Measurements from ENCODE around the gene MLIP. TPM values are rescaled to one million over a fixed set of nuclear protein-coding genes. Genes with fewer than 3 reads are reported as not detected.
"Not testable (repeated sequence)": the region's sequence is repeated elsewhere in the genome, so short reads cannot be mapped to it uniquely, and the experiment has no call there.

Gene MLIP
- total RNA-seq, 2 donors from 2014 or later, result 234 to 248 TPM

- ATAC-seq (no peak), DNase-seq (no peak)
- intact Hi-C loops (cut with DNase I), result no loop called here
These were observed 23.7 kb downstream of the MLIP start for GRCh38 chr6:54134935-54135334.

GRCh38 chr6:54135665-54136369, 24.6 kb downstream of the MLIP start:
- intact Hi-C loops (cut with DNase I), result no loop called here
- peak; percentile 41 to 72 for ATAC-seq
- no peak for DNase-seq

DNA sequence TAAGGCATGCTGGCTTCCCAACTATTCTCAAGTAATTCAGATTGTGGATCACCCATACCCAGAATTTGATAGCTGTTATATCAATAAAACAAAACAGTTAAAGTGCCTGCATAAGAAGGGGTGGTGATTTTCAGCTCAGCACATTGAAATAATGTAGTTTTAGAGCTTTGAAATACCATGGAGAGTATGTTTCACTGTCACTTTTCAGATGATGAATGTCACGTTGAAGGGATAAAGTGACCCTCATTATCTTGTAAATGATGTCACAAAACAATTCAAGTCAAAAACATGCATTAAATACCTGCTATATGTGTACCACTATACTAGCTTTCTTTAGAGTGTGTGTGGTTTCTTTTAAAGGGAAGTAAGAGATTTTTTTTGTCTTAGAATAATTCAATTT, 27.6 kb downstream of the MLIP start:
- ATAC-seq (no peak), DNase-seq (no peak)
- intact Hi-C loops (cut with DNase I), result no loop called here

DNA sequence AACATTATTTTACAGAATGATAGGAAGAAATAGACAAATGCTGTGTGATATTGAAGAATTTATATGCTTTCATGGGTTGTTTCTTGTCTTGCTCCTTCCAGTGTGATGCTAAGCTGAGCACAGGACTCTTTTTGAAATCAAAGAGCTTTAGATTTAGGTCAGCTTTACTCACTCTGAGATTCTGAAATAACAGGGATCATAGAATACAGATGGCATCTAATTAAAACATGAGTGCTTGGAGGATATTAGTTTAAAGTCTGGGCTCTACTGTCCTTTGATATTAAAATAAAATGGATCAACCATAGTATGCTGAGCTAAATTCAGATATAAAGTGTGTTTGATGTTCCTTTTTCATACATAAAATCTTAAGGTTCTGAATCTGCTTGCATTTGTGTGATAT, 29.6 kb downstream of the MLIP start:
- intact Hi-C loops (cut with DNase I), result no loop called here
- ATAC-seq (no peak), DNase-seq (no peak)

DNA sequence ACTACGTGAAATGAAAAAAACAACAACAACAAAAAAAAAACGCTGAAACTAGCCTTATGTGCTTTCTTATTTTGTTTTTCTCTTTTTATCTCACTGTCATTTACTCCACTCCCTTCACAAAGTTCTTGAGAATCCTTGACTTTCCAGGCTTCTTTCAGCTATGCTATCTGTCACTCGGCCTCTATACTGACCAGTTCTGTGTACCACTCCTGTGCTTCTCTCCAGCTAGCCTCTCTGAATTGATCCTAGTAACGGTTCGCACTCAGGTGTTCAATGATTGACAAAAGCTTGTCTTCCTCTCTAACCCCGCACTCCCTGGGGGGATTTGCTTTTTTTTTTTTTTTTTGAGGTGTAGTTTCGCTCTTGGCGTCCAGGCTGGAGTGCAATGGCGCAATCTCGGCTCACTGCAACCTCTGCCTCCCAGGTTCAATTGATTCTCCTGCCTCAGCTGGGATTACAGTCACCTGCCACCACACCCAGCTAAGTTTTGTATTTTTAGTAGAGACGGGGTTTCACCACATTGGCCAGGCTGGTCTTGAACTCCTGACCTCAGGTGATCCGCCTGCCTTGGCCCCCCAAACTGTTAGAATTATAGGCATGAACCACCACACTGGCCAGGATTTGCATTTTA, 31.8 kb downstream of the MLIP start:
- intact Hi-C loops (cut with DNase I), result no loop called here
- ATAC-seq (no peak), DNase-seq (no peak)

DNA sequence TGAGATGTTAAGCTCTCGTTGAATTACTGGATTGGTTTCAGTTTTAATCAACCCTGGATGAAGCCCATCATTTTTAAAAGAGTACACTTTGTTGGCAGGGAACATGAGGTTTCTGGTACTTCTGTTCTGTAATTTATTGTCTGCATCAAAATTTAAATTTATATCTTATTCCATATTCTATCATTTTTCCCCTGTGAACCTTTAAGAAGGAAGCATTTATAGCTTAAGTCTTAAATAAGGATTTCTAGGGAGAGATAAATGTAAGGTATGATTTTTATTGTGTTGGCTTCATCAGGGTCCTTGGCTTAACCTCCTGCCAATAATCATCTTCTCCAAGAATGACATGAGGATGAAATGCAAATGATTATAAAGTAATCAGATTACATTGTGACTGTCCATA, 40.6 kb downstream of the MLIP start:
- ATAC-seq (no peak), DNase-seq (no peak)
- intact Hi-C loops (cut with DNase I), result no loop called here

DNA sequence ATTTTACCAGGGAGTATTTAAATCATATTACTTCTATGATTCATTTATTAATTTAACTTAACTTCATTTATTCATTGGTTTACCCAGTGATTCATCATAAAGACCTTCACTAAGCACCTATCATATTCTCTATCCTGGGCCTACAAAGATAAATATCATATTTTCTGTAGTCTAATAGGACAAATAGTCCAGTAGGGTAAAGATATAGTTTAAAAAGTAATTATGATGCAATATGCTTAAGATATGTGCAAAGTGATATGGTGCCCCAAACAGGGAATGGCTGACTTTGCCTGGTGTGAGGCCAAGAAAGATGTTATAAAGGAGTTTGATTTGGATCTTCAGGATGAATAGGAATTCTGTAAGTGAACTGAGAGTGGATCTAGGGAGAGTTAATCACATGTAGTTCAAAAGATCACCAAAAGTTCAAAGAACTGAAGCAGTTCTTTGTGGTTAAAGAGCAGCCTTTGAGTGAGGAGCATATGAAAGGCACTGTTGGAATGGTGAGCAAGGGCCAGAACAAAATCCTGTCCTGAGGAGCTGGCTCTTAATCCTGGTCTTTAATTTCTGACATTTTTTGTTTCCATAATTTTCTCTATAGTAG, 45.5 kb downstream of the MLIP start:
- intact Hi-C loops (cut with DNase I), result no loop called here
- DNase-seq (no peak), ATAC-seq (no peak)

DNA sequence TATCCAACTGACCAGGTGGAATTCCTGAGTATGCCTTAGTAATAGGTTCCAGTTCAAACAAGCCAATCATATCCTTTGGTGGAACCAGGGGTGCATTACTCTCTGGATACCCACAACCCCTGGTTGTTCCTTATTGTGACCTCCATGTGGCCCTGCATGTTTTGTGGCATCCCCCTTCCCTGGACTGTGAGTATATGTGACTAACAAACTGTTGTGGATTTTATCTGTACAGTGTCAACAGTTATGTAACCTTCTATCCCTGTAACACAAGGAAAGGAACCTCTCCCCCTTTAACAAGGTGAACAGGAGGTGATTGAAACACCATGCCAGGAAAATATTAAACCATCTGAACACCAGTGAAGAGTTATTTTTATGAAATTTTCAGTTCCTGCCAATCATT, 46.2 kb downstream of the MLIP start:
- ATAC-seq, result no peak
- intact Hi-C loops (cut with DNase I), result no loop called here
- no peak for DNase-seq

DNA sequence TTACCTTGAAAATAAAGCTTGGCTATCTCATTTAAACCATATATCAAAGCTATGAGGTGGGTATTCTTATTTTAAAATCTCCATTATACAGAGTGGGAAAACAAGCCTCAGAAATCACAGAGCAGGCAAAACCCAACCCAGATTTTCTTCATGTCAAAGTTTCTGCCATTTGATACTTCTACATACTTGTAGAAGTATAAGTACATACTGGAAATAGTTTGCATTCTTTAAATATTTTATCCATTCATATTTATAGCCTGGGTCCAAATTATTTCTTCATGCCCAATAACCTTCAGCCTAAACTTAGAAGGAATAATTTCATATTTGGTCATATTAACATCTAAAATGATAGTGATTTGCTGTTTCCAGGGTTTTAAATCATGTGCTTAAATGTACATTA, 61.8 kb downstream of the MLIP start:
- ATAC-seq (no peak), DNase-seq (no peak)
- intact Hi-C loops (cut with DNase I), result no loop called here

DNA sequence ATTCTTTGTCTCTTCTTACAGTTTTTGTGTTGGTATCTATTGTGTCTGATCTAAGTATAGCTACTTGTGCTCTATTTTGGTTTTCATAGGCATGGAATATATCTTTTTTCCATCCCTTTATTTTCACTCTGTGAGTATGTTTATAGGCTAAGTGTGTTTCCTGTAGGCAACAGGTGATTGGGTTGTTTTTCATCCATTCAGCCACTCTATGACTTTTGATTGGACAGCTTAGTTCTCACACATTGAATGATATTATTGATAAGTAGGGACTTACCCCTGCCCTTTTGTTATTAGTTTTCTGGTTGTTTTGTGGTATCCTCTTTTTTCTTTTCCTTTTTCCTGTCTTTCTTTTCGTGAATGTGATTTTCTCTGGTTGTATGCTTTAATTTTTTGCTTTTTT, 67.9 kb downstream of the MLIP start:
- DNase-seq (no peak), ATAC-seq (no peak)
- intact Hi-C loops (cut with DNase I), result no loop called here

DNA sequence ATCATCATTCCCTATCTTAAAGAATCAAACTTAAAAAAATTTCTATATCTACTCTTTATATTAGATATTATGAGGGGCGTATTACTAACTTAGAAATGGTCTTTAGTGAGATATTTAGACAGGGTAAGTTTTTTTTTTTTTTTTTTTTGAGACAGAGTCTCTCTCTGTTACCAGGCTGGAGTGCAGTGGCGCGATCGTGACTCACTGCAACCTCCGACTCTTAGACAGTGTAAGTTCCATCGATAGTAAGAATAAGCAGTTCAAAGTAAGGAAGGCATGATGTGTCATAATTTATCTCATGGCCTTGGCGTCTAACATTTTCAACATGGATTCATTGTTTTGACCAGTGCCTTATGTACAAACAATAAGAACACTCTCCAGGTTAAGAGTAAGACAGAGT, 72.4 kb downstream of the MLIP start:
- intact Hi-C loops (cut with DNase I), result no loop called here
- no peak for ATAC-seq
- no peak for DNase-seq

GRCh38 chr6:54185885-54186284, 74.6 kb downstream of the MLIP start:
- intact Hi-C loops (cut with DNase I), result no loop called here
- no peak for ATAC-seq
- DNase-seq, result no peak

DNA sequence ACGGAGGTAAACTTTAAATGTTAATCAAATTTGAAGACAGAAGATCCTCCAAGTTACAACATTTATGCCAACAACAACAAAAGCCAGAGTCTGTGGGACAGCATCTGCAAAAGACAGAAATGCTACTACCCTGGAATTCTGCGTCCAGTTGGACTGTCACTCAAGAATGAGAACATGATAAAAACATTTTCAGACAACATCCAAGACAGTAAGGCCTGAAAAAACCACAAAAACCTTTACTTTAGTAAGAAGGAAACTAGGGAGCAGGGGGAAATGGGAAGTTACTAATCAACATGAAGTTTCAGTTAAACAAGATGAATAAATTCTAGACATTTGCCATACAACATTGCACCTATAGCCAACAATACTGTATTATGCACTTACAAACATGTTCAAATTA, 77.6 kb downstream of the MLIP start:
- ATAC-seq, result no peak
- intact Hi-C loops (cut with DNase I), result no loop called here
- no peak for DNase-seq

DNA sequence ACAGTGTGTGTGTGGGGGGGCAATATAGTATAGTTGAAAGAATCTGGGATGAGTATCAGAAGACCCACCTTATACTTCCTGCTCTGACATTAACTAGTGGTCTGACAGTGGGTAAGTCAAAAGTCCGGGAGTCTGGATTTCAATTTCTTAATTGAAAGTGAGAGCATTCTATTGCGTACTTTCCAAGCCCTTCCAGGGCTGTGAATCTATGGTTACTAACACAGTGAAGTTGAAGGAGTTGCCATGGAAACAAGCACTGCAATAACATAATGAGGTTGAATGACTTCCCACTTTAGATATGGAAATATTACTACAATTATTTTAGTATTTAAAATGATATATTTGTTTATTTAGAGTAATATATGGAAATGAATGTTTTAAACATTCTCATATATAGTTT, 80.2 kb downstream of the MLIP start:
- DNase-seq (no peak), ATAC-seq (peak; percentile 54 to 57)
- intact Hi-C loops (cut with DNase I), result no loop called here

- ATAC-seq, result no peak
- DNase-seq, result no peak
- intact Hi-C loops (cut with DNase I), result no loop called here
These were observed 81.8 kb downstream of the MLIP start for GRCh38 chr6:54192993-54193392.

DNA sequence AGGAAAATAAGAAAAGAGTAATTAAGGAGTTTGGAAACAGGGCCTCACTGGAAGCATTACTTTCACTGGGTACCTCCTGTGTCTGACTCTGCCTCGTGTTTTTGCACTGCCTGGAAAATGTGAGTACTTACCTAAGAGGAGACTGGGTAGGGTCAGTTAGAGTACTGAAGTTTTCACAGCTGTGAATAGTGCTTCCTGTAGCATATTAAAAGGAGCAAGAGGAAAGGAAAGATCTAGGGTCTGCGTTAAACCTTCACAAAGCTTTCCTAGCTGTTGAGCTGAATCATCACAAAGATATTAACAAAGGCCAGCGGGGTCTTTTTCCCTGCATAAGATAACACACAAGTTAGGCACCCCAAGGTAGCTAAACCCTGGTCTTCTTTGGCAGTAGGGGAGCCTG, 82.3 kb downstream of the MLIP start:
- DNase-seq, result no peak
- peak in 1 of 2 donors; percentile 30 for ATAC-seq
- intact Hi-C loops (cut with DNase I), result no loop called here

DNA sequence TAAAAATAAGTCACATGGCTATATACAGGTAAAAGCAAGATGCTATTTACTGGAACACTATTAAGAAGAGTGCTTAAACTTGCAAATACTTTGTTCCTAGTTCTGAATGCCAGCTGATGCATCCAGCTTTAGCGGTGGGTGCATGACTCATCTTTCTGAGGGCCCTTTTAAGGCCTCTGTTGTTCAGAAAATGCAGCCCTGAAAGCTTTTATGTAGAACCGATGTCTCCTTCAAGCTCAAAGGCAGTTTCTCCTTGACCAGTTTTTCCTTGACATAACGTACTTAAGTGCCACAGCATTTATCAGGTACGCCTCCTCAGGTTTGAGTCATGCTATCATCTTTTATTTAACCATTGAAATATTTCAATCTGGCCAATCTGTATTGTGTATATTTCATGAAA, 82.8 kb downstream of the MLIP start:
- intact Hi-C loops (cut with DNase I), result no loop called here
- DNase-seq, result no peak
- ATAC-seq, result peak in 1 of 2 donors; percentile 80

DNA sequence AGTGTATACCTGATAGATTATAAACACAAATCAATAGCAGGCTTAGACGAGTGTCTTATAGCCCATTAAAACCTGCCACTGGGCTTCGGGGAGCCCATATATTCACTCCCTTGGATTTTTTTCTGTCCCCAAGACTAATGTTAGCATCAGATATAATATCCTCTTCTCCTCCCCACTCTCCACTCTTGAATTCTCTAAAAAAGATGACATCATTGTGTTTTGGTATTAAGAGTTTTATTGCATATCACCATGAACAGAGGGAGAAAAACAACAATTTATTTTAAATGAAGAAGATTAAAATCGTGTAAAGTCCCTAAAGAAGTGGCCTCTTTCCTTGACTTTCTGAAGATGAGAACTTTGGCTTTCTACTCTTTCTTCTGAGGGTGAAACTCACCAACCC, 84.4 kb downstream of the MLIP start:
- intact Hi-C loops (cut with DNase I), result no loop called here
- ATAC-seq, result no peak

GRCh38 chr6:54196905-54197304, 85.7 kb downstream of the MLIP start:
- DNase-seq (no peak), ATAC-seq (no peak)
- intact Hi-C loops (cut with DNase I), result no loop called here

More for the DNA sequence above, 84.4 kb downstream of the MLIP start:
- no peak for DNase-seq

GRCh38 chr6:54198134-54198533, 86.9 kb downstream of the MLIP start:
- DNase-seq (no peak), ATAC-seq (peak in 1 of 2 donors; percentile 30)
- intact Hi-C loops (cut with DNase I), result no loop called here

DNA sequence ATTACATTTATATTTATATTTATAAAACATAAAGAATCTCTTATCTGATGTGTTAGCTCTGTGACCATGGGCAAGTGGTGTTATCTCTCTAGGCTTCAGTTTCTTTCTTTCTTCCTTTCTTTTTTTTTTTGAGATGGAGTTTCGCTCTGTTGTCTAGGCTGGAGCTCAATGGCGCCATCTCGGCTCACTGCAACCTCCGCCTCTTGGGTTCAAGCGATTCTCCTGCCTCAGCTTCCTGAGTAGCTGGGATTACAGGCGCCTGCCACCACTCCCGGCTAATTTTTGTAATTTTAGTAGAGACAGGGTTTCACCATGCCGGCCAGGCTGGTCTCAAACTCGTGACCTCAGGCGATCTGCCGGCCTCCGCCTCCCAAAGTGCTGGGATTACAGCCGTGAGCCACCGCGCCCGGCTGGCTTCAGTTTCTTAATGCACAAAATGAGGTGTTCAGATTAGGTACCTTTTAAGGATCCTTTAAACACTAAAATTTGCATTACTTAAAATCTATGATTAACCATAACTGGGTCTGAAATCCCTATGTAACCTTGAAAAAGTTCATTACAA, 92.3 kb downstream of the MLIP start:
- intact Hi-C loops (cut with DNase I); DNase-seq; ATAC-seq: not testable (repeated sequence)
